Ovary (tissue), 9 donors: Measurements from ENCODE around the gene TBX6. TPM values are rescaled to one million over a fixed set of nuclear protein-coding genes. Genes with fewer than 3 reads are reported as not detected.
A peak's percentile ranks its signal among the peaks of the same experiment; 100 is the strongest.

Source experiments
- DNase-seq, 5 donors: peaks; one replicate each; pipeline ENCODE4 v3.0.0-alpha.2; 2019 to 2020
- H3K27ac ChIP-seq, 2 donors: fragments of 200-600 bp; one replicate each; pipeline versions ENCODE4 v1.5.1 to v1.8.0; 2019 to 2022
- H3K27me3 ChIP-seq: fragments of 200-600 bp; one replicate; pipeline ENCODE4 v1.8.0; 2022
- H3K36me3 ChIP-seq: fragments of 200-600 bp; sonication (generic); one replicate; pipeline ENCODE4 v1.5.1; 2019
- H3K4me1 ChIP-seq: one replicate; pipeline ENCODE4 v1.8.1; 2013; ENCODE audit warnings: mild to moderate bottlenecking, moderate library complexity; ENCODE audit not compliant: insufficient read depth
- H3K4me3 ChIP-seq: fragments of 200-600 bp; sonication (generic); one replicate; pipeline ENCODE4 v1.5.1; 2017
- H3K9me3 ChIP-seq, 2 donors: fragments of 200-600 bp in 1 of 2; sonication (generic) in 1 of 2; one replicate each; pipeline versions ENCODE4 v1.5.1 to v1.8.1; 2013 to 2019; ENCODE audit warnings: mild to moderate bottlenecking in 1 of 2, moderate library complexity in 1 of 2
- CTCF ChIP-seq, 3 donors: fragments of 450-650 bp in 2 of 3; fragments of 200-600 bp in 1 of 3; IDR thresholded peaks; one replicate each; pipeline versions ENCODE4 v1.5.1 to v1.8.0; 2016 to 2022; ENCODE audit warnings: antibody characterized with exemption in 3 of 3, mild to moderate bottlenecking in 1 of 3
- EP300 ChIP-seq: sonication (generic); formaldehyde crosslinking; IDR thresholded peaks from one replicate; pipeline ENCODE4 v1.6.1; 2017; ENCODE audit warnings: antibody characterized with exemption
- POLR2A ChIP-seq: fragments of 450-650 bp; IDR thresholded peaks from one replicate; pipeline ENCODE4 v1.6.1; 2017; ENCODE audit warnings: antibody characterized with exemption, mild to moderate bottlenecking, moderate library complexity
- WGBS, 3 donors: extraction: QIAGEN DNeasy Blood & Tissue Kit in 1 of 3; methylation state at CpG; one replicate each; pipeline versions ENCODE4 v1.1.5 to v1.1.7; 2013 to 2017; 5-methylcytosine and 5-hydroxymethylcytosine counted together
- intact Hi-C, 4 donors: fragments of 100-400 bp; cut with DNase I; formaldehyde crosslinking; loops; one replicate each; pipeline versions ENCODE4 v1.11.0 to v1.15.1; 2022 to 2023
- polyA plus RNA-seq, 2 donors: library from polyadenylated mRNA; stranded (reverse); fragments of 200-250 nt in 1 of 2; fragments of 350-450 nt in 1 of 2; fragmentation: Illumina TruSeq in 1 of 2; extraction: RNeasy Lipid Tissue Mini Kit (QIAGEN cat#74804) in 1 of 2; gene quantifications; one replicate each; pipeline ENCODE4 v1.2.3, GENCODE V29; 2013 to 2014
- total RNA-seq, 7 donors: library from RNA; depleted of rRNA in 2 of 7; stranded (reverse); fragments of >200 nt in 2 of 7; fragmentation: NEBNext Ultra II Directional in 3 of 7; extraction: Animal tissue kit (Norgen Biotek cat#: 25700) in 3 of 7; gene quantifications; one replicate each; pipeline versions ENCODE4 v1.1.0 to v1.2.4, GENCODE V29; 2016 to 2023
- donor health status: DM: no; HTN: no; CAD: no; lungs with moderate emphysema.
- donor health status: DM: no; HTN: no; CAD: no.
- donor health status: Bipolar disorder and iron deficiency.
- donor health status: DM: yes; HTN: yes; CAD: no.
- donor health status: DM: no; HTN: no; CAD: no.
- donor health status: DM: yes; HTN: yes; CAD: no.

Gene TBX6
- total and polyA plus RNA-seq, 9 donors = 0.08 to 1.5 (median 0.75) TPM

DNA sequence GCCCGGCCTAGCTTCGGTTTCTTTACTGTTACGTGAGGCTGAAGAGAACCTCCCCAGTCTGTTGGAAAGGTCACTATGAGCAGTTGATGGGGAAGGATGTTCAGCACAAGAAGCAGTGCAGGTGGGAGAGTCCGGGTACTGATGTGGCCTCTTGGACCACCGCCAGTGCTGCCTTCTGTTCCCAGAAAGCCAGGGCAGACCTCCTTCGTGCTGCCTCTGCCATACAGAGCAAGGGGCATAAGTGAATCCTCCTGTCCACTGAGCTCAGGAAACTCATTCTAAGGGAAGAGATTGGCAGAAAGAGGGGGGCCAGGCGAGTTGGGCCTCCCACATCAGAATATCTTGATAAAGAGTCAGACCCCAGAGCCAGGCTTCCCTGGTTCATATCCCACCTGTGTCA is 12.2 kb downstream of the TBX6 start:
- H3K4me1 ChIP-seq = peaks cover 5% of the 10 kb centered on the region
- no peak overlapping the region for H3K27ac ChIP-seq
- H3K27me3 ChIP-seq = no peaks in the 10 kb centered on the region
- TF ChIP-seq EP300 (no peak), POLR2A (no peak), CTCF (IDR thresholded peaks at IDR 0.05) (no peak)
- no peak for DNase-seq
- no peak overlapping the region for H3K4me3 ChIP-seq
- intact Hi-C loops = no loop called here
- 83 to 88% (median 84%) methylated on average over 7 of the region's 7 CpGs for WGBS, 3 donors
- H3K36me3 ChIP-seq = no peaks in the 10 kb centered on the region
- no peaks in the 10 kb centered on the region for H3K9me3 ChIP-seq

GRCh38 chr16:30078744-30079143 is 13.0 kb downstream of the TBX6 start:
- Histone ChIP-seq H3K4me1 (peaks cover 5% of the 10 kb centered on the region), H3K4me3 (no peak overlapping the region), H3K27me3 (no peaks in the 10 kb centered on the region), H3K27ac (no peak overlapping the region), H3K36me3 (no peaks in the 10 kb centered on the region), H3K9me3 (no peaks in the 10 kb centered on the region)
- no peak for DNase-seq
- intact Hi-C loops = no loop called here
- TF ChIP-seq CTCF (IDR thresholded peaks at IDR 0.05) (no peak), EP300 (no peak), POLR2A (no peak)
- 70 to 84% (median 71%) methylated on average over 7 of the region's 7 CpGs for WGBS, 3 donors

DNA sequence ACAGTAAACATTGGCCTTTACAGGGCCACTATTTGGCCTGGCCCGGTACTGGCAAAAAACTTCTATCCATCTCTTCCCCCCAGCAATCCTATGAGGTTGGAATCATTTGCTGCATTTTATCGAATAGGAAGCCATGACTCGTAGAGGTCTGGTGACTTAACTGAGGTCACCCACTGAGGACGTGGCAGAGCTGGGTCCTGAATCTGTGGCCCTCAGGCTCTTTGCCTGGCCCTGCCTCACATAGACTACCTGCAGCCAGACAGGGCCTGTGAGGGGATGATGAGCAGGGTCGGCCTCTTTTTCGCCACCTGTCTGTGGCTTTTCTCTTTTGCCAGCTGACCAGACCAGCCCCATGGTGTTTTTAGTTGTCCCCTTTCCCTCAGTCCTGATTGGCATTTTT is 14.1 kb downstream of the TBX6 start:
- Histone ChIP-seq H3K4me3 (no peak overlapping the region), H3K36me3 (no peaks in the 10 kb centered on the region), H3K27me3 (no peaks in the 10 kb centered on the region), H3K4me1 (peaks cover 5% of the 10 kb centered on the region), H3K9me3 (no peaks in the 10 kb centered on the region), H3K27ac (no peak overlapping the region)
- 71 to 78% (median 74%) methylated on average over 6 of the region's 6 CpGs for WGBS, 3 donors
- intact Hi-C loops = no loop called here
- TF ChIP-seq POLR2A (no peak), EP300 (no peak), CTCF (IDR thresholded peaks at IDR 0.05) (no peak)
- no peak for DNase-seq

DNA sequence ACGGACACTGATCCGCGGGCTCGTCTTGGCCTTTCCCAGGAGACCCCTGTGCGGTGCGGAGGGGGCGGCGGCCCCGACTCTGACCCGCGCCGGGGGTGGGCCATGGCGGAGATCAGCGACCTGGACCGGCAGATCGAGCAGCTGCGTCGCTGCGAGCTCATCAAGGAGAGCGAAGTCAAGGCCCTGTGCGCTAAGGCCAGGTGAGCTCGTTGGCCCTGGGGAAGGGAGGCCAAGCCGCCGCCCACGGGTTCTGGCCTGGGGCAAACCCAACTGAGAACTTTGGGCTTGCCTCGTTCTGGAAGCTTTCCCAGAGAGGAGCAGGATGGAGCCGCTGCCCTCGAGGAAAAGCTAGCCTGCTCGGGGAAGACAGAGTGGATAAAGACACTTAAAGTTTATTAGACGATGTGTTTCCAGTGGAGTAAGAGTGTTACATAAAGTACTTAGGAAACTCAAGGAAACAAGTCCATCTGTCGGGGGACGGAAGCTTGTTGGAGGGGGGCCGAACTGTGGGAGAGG is 15.4 kb downstream of the TBX6 start:
- Histone ChIP-seq H3K4me1 (peaks cover 5% of the 10 kb centered on the region), H3K36me3 (no peaks in the 10 kb centered on the region), H3K27me3 (no peaks in the 10 kb centered on the region), H3K4me3 (peak overlapping the region; percentile 86), H3K27ac (peak overlapping the region; percentile 63 to 72), H3K9me3 (no peaks in the 10 kb centered on the region)
- no peak for TF ChIP-seq CTCF (IDR thresholded peaks at IDR 0.05)
- no peak for TF ChIP-seq POLR2A
- TF ChIP-seq EP300 = no peak
- DNase-seq = peak in 1 of 5 donors; percentile 56
- intact Hi-C loops = no loop called here
- 1% methylated on average over 16 to 33 of the region's 33 CpGs for WGBS, 3 donors
